ENCODE measurements around the gene ATOSB.
A peak's percentile ranks its signal among the peaks of the same experiment; 100 is the strongest.
"Not testable (repeated sequence)": the region's sequence is repeated elsewhere in the genome, so short reads cannot be mapped to it uniquely, and the experiment has no call there.

The ATOSB gene, protein sequence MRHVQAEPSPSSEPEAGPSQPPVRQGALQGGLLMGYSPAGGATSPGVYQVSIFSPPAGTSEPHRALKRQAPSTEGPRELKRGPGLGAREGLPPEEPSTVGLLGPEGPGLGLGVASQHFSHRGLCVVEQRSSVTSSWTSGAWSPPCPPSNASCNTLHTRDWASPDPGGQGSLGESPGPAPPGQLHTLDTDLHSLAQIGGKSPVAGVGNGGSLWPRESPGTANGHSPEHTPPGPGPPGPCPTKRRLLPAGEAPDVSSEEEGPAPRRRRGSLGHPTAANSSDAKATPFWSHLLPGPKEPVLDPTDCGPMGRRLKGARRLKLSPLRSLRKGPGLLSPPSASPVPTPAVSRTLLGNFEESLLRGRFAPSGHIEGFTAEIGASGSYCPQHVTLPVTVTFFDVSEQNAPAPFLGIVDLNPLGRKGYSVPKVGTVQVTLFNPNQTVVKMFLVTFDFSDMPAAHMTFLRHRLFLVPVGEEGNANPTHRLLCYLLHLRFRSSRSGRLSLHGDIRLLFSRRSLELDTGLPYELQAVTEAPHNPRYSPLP

DNA sequence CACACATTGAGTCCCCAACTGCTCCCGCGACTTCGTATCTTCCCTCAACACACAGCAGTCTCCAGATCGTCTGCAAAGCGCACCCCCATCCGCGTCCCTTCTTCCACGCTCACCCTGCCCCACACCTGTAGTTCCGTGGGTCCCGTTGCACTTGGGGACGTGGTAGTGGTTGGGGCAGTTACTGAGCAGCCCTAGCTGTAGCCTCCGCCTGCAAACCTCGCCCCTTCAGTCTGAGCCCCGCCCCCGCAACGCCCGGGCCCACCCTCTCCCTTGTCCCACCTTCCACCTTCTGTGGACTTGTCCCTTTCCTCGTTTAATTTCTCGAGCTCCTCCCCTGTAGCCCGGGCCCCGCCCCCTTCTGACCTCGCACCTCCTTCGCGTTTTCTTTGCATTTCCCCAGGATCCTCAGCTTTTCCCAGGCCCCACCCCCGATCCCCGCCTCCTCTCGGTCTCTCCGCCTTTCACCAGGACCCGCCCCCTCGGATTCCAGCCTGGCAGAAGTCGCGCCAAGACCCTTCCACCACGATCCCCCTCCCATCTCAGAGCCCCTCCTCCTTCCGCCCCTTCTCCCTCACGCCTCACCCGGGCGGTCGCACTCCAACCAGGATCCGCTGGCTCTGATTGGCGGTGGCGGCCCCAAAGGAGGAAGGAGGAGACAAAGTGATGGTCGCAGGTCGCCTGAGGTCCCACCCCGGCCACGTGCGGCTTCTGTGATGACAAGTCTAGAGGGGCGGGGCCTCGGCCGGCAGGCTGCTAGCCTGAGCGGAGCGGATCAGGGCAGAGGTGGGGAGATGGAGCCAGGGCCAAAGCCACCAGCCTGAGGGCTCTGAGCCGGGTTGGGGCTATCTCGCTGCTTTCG is at the start of gene ATOSB:
Gene ATOSB (minus strand): TSS at position 183 of the 859 bp plus-strand sequence. CDS start 7,588 bp downstream, outside the sequence.
- FAIRE-seq, result peak; percentile 96

DNA sequence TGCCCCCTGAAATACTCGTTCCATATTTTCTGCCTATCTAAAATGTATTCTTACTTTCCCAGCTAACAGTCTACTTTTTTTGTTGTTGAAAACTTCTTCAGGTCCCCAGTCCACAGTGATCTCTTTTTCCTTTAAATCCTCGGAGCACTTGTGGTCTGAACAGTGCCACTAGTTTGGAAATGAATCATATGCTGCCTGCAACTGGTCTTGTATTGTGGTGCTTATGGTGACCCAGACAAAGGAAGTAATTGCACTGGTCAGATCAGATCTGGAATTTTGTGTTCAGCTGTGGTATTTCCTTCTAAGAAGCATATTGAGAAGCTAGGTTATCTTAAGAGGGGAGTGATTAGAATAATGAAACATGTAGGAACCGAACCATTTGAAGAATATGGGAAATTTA is 49.0 kb upstream of the ATOSB start:
- no peak for FAIRE-seq

DNA sequence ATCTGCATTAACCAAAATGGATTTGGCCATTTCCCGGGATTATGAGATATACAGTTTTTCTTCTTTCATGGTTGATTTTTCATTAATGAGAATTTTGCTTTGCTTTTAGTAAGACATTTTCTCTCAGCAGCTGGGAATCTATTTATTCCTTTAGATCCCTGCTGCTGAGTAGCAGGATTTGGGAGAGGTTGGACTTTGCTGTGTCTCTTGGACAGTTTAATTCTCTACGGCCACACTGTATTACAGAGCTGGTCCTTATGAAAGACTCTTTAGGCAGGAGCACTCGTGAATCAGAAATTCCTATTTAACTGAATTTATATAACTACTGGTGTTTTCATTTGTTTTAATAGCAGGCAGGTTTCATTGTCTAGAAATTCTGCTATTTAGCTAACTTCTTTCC is 47.8 kb upstream of the ATOSB start:
- no peak for FAIRE-seq

DNA sequence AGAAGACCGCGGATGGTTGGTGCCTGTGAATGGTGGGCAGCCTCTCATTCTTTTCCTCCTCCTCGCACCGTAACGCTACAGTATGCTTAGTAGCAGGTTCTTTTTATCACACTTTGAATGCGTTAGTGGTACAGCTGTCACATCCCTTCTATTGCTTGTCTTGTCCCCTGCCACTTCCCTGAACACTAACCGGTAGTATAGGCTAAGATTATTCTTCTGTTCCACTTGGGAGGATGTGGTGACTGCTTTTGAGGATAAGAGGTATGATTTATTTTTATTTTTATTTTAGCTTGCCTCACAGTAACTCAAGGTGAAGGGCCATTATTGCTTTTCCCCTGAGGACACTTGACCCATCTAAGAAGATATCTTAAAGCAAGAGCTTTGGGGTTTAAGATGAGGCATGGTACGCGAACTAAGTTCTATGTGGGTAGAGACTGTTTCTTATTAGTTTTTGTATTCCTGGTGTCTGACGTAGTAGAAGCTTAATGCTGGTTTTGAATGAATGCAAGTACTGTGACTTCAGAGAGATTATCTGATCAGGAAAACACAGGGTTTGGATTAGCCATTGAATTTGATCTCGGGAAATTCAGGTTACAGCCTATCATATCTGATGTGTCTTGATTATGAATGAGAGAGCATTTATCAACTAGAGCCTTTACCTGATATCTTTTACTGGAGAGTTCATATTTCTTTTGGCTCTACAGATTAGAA is 47.1 kb upstream of the ATOSB start:
- FAIRE-seq, result no peak

DNA sequence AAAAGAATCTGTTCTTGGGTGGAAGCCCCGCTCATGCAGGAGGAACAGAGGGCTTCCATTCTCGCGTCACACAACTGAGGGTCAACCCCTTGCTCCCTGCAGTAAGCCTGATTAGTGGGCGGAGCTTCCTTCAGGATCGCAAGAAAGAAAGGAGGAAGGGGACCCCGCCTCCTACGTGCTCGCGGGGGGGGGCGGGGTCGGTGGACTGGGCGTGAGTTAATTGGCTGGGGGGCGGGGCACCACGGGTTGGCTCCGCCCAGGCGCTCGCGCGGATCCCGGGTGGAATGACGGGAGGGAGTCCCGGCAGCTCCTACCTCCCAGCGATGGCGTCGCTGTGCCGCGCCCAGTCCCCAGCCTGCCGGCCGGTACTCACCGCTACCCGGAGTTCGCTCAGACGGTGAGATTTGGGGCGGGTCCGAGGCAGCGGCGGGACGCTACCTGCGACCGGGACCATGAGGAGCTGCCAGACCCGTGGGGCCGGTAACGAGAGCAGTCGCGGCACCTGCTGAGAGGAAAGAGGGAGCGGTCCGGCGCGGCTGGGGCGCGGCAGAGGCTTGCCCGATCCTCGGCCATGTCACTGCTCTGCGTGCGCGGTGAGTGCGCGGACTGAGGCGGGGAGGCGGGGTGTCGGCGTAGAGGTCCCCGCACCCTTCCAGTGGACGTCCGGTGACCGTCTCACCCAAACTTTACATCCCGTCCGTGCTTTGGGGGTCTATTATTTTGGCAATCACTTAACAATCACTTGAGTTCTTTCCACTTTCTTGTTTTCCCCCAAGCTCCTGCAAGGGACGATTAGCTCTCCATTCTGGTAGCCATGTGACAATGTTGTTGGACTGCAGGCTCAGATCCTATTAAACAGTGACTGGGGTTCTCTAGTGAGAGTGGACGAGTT is 46.3 kb upstream of the ATOSB start, which contains the start of gene UNC13B:
Gene UNC13B (plus strand): TSS at position 297 of the 892 bp plus-strand sequence. CDS start 275 bp downstream, at position 572.
- peak; percentile 84 for FAIRE-seq

DNA sequence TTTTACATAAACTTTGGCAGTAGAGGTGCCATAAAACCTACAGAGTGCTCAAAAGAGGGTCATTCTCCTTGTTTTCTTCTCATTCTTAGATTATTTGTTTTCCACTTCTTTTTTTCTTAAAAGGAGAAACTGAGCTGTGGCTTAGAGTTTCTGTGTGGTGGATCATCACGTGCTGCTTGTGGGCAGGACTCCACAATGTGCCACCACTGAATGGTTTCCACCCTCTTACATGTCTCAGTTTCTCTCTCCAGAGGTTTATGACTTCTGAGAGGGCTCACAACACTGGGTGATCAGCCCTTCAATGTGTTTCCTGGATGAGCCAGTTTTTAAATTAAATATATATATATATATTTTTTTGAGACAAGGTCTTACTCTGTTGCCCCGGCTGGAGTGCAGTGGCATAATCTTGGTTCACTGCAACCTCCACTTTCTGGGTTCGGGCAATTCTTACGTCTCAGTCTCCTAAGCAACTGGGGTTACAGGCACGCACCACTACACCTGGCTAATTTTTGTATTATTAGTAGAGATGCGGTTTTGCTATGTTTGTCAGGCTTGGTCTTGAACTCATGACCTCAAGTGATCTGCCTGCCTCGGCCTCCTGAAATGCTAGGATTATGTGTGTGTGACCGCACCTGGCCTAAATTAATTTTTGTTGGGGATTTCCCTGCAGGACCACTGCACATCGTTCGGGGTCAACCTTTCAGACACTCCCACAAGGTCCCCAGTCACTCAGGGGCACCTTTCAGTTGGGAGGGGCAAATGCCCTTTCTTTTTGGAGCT is 43.0 kb upstream of the ATOSB start:
- FAIRE-seq, result no peak

DNA sequence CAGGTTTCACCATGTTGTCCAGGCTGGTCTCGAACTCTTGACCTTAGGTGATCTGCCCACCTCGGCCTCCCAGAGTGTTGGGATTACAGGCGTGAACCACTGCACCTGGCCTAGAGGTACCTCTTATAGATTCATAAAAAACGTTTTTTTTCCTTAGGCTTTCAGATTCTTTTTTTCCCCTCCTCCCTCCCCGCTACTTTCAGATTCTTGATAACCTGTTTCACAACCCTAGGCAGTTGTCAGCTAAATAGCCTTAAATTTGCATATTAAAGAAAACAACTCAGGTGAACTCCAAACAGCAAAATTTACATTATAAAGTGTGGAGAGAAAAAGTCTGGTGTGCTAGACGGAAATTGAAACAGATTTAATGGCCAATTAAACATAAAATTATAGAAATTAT is 42.2 kb upstream of the ATOSB start:
- not testable (repeated sequence) for FAIRE-seq

DNA sequence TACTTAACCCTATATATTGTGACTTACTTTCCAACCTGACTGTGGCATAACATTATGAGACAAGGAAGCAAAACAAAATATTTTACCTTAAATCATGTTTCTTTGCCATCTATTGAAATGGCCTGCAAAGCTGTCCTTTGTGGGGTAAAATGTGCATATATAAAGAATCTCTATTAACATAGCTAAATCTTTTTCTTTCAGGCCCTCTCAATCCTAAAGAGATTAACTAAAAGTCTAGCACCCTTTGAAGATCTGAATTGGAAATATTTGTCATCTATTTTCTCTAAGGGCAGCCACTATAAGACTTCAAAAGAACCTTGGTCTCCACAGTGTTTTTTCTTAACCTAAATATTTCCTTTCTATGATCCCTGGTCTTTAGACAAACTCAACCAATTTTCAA is 41.1 kb upstream of the ATOSB start:
- FAIRE-seq, result no peak

DNA sequence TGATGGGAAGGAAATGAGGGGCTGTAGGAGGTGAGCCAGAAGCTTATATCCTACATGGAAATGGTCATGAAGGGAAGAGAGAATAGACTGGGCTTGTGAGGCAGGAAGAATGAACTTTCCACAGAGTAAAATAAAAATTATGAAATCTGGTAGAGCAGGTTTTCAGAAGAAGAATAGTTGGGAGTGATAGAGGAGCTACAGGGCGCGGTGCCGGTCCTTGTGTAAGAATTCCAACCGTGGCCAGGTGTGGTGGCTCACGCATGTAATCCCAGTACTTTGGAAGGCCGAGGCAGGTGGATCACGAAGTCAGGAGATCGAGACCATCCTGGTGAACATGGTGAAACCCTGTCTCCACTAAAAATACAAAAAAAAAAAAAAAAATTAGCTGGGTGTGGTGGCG is 37.3 kb upstream of the ATOSB start:
- FAIRE-seq, result no peak

DNA sequence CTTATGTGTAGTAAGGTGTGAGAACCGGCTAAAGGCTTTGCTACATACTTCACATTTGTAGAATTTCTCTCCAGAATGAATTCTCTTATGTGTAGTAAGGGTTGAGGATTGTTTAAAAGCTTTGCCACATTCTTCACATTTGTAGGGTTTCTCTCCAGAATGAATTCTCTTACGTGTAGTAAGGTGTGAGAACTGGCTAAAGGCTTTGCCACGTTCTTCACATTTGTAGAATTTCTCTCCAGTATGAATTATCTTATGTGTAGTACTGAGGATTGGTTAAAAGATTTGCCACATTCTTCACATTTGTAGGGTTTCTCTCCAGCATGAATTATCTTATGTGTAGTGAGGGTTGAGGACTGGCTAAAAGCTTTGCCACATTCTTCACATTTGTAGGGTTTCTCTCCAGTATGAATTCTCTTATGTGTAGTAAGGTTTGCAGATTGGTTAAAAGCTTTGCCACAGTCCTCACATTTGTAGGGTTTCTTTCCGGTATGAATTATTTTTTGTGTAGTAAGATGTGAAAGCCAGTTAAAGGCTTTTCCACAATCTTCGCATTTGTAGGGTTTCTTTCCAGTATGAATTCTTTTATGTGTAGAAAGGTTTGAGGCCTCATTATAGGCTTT is 32.4 kb upstream of the ATOSB start:
- not testable (repeated sequence) for FAIRE-seq

DNA sequence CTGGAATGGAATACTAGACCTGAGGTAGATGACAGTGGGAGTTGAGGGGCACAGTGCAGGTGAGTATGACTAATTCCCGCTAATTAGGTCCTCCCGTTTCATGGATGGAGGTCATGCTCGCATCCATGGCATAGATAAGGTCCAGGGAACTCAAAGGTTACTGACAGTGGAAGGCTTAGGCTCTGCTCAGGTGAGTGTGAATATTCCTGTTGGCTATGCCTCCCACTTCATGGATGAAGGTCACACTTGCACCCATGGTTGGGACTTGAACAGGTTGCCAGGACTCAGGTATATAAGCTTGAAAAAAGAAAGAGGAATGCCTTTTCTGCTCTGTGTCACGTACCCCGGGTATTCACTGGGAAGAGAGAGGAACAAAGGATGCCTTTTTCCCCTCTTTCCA is 26.4 kb upstream of the ATOSB start:
- no peak for FAIRE-seq

DNA sequence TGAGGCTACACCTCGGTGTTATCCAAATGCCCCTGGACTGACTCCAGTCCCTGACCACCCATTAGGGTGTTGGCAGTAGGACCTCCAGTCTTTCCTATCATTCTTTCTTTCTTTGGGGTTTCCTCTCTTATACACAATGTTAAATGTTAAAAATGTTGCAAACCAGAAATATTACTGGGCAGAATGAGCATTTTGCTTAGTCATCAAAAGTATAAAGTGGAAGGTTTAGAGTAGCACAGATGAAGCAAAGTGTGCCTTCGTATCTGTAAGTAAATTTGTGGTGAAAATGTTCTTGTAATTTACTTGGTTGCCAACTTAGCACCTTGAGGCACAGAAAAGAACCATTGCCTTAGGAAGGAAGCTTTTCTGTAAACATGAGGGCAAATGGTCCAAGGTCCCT is 24.4 kb upstream of the ATOSB start:
- FAIRE-seq, result no peak

DNA sequence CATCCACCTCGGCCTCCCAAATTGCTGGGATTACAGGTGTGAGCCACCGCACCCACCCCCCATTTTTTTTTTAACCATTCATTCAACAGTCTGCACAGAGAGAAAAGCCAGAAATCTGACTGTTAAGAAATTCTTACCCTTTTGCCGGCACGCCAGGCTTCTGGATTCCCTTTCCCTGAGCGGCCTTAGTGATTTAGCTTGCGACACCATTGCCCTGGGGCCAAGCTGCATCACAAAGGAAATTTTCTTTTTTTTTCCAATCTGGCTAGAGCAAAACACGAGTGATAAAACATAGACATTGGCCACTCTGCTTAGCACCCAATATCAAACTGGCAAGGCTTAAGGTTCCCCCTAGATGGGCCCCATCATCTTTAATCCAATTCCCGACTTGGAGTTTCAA is 21.2 kb upstream of the ATOSB start:
- FAIRE-seq, result no peak

DNA sequence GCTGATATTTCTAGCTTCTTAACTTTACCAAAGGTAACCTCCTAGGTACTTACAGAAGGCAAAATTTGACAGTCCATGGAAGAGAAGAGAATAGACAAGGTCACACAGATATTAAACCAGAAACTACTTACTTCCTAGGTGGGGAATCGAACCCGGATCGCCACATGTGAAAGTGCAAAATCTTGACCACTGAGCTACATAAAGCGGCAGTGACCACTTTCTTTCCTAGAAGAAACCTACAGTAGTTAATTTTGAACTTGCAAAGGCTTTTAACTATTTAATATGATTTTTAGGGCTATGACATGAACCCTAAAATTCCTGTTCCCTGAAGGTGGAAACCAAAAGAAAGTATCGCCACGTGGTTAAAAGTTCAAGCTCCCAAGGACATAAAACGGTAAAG is 20.3 kb upstream of the ATOSB start:
- FAIRE-seq, result no peak

DNA sequence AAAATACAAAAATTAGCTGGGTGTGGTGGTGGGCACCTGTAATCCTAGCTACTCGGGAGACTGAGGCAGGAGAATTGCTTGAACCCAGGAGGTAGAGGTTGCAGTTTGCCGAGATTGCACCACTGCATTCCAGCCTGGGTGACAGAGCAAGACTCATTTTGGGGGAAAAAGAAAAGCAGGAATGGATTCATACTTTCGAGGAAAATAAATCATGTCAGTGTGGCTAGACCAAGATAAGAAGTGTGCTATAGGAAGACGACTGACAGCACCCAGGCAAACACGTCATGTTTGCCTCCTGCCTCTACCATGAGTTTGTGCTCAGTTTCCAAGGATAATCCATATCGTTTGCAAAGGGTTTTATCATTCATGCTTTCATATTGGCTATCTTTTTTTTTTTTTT is 19.3 kb upstream of the ATOSB start:
- no peak for FAIRE-seq

DNA sequence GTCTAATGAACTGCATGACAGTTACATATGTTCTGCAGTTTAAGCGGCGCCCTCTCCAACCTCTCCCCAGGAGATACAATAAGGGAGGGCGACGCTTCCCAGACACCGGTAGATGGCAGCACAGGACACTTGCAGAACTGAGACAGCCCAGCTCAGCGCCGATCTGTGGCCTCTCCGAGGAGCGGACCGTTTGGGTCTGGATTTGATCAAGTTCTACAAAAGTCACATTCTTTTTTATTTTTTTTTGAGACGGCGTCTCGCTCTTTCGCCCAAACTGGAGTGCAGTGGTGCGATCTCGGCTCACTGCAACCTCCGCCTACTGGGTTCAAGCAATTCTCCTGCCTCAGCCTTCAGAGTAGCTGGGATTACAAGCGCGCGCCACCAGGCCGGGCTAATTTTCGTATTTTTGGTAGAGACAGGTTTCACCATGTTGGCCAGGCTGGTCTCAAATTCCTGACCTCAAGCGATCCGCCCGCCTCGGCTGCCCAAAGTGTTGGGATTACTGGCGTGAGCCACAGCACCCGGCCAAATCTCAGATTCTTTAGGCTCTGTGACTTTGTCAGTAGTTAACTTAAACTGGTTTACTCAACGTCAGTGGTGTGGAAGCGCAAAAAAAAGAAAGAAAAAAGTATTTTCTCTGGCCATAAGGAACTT is 1.4 kb upstream of the ATOSB start:
- FAIRE-seq, result peak; percentile 87

DNA sequence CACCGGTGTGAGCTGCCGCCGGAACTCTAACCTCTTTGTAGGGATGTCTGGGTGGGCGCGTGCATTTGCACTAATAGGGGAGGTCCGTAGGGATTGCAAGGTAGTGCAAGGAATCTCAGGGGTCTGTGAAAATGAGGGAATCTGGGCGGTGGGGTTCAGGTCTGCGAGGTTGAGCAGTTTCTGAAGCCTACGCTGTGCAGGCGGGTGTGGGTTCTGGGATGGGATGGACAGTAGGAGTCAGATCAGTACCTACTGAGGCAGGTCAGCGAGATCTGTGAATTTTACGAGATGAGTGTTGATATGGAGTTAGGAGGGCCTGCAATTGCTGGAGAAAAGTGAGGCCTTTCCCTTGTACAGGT is 856 bp upstream of the ATOSB start:
- FAIRE-seq, result no peak

DNA sequence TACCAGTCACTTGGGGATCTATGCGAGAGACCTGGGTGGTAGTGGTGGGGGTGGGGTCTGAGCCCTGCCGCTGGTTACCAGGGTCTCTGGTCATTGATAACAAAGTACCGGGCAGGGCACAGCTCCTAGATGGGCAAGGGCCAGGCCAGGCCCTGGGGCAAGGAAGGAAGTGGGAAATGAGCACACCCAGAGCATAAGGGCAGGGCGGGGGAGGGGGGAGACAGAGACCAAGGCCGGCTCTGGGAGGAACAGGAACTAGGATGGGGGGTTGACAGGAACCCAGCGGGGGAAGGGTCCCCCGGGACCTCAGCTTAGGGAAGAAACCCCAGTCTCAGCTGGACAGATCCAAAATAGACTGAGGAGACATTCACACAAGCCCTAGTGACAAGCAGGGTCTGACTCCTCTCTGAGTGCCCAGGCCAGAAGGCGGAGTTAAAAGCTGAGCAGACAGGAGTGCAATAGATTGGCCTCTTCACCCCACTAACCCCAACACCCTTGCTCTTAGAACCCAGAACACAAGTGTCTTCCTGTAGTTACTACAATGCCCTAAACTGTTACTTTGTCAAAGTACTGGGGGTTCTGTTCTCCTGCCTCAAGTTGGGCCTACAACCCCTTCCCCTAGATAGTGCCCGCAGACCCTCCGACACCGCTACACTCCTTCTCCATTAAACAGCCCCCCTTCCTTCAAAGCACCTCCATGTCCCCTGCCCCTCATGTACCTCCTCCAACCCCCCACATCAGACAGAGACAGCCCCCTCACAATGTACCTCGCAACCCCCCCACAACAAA is 628 bp downstream of the ATOSB start:
- FAIRE-seq, result no peak

DNA sequence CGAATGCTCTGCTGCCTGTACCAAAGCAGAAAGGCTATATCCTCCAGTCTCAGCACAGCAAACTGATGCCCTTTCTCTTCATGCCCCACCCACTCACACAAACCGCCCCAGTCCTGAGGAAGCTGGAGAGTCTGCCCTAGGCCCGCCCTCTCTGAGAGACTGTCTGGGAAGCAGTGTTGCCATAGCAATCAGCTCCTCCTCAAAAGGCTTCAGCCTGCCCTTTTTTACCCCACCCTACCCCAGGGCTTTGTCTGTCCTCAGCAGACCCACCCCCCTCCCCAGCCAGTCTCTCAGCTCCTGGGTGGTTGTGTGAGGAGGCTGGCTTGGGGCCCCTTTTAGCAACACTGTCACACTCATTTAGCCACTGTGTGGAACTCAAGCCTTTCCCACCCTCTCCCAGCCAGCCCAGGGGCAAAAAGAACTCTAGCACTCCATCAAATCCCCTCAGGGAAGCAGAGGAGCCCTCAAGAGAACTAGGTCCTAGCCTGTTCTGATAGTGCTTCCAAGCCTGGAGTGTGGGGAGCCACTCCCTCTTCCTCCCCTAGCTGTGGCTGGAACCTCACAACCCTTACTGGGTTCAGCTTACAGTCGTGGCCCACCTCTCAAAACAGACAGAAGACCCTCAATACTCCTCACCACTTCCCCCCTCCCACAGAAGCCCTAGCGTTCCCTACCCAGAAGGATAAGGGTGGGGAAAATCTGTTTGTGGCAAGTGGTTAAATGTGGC is 1.4 kb downstream of the ATOSB start:
- peak; percentile 92 for FAIRE-seq
